Peyer's patch (tissue), 4 donors: ENCODE results near the gene RANBP10.

Experiments used
- POLR2A ChIP-seq, 2 donors: fragments of 450-650 bp; IDR thresholded peaks; one replicate each; pipeline ENCODE4 v1.5.1; 2017; ENCODE audit warnings: antibody characterized with exemption in 2 of 2, mild to moderate bottlenecking in 2 of 2, moderate library complexity in 2 of 2
- TF ChIP-seq, protein P1 (sequence below), 6 experiments: fragments of 450-650 bp in 4 of 6; fragments of 200-600 bp in 2 of 6; sonication (generic) in 1 of 6; IDR thresholded peaks; one replicate each; pipeline ENCODE4 v1.5.1; 2017 to 2019; ENCODE audit warnings: antibody characterized with exemption in 6 of 6, mild to moderate bottlenecking in 3 of 6, moderate library complexity in 1 of 6

DNA sequence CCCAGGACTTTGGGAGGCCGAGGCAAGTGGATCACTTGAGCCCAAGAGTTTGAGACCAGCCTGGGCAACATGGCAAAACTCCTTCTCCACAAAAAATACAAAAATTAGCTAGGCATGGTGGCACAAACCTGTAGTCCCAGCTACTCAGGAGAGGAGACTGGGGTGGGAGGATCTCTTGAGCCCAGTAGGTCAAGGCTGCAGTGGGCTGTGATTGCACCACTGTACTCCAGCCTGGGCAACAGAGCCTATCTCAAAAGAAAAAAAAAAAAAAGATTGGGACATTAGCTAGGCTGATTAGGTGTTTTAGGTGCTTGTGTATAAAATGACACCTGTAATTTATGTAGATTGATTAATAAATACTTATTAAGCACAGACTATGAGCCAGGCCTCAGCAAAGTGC, 97.3 kb downstream of the RANBP10 start:
- TF ChIP-seq, protein P1, sequence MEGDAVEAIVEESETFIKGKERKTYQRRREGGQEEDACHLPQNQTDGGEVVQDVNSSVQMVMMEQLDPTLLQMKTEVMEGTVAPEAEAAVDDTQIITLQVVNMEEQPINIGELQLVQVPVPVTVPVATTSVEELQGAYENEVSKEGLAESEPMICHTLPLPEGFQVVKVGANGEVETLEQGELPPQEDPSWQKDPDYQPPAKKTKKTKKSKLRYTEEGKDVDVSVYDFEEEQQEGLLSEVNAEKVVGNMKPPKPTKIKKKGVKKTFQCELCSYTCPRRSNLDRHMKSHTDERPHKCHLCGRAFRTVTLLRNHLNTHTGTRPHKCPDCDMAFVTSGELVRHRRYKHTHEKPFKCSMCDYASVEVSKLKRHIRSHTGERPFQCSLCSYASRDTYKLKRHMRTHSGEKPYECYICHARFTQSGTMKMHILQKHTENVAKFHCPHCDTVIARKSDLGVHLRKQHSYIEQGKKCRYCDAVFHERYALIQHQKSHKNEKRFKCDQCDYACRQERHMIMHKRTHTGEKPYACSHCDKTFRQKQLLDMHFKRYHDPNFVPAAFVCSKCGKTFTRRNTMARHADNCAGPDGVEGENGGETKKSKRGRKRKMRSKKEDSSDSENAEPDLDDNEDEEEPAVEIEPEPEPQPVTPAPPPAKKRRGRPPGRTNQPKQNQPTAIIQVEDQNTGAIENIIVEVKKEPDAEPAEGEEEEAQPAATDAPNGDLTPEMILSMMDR (IDR thresholded peaks at IDR 0.05) = no peak
- no peak for TF ChIP-seq POLR2A (IDR thresholded peaks at IDR 0.05)
